OCI-M1 (cell line): ENCODE measurements around the gene PRDM9.
A peak's percentile ranks its signal among the peaks of the same experiment; 100 is the strongest.

Source experiments
- DNase-seq: peaks from one replicate; lab custom pipeline; 2025; lab: John Stamatoyannopoulos, UW

PRDM9 gene

GRCh38 chr5:23527216-23527920, 20.0 kb downstream of the PRDM9 start:
- peak; percentile 99 for DNase-seq

DNA sequence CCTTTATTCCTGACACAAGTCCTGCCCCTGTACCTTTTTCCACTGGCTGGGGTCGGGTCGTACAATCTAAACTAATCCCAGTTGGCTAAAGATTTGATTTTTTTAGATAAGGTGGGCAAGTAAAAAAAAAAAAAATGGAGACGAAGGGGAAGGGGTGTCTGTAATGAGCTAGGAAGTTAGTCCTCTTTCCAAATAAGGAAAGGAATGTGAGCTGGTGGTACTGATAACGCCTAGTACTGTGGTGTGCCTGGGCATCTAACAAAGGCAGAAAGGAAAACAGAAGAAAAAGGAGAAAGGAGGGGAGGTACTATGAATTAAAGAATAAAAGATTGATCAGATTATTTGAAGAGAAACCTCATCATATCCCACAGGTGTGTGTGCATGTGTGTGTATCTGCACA, 21.3 kb downstream of the PRDM9 start:
- peak; percentile 68 for DNase-seq

- DNase-seq = no peak
Observed at GRCh38 chr5:23530571-23530970, 23.2 kb downstream of the PRDM9 start.

DNA sequence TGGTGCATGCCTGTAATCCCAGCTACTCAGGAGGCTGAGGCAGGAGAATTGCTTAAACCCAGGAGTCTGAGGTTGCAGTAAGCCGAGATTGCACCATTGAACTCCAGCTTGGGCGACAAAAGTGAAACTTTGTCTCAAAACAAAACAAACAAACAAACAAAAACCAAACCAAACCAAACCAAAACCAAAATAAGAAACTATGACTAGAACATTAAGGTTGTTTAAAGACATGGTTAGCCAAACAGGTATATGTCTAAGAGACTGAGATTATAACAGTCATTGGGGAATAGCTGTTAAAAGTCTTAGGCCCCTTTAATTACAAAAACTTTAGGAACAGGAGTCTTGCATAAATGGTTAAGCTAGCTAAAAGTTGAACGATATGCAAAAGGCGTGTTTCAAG, 63.6 kb downstream of the PRDM9 start:
- no peak for DNase-seq
